Upper lobe of right lung (tissue), 1 donor: ENCODE data around the gene COPG1. TPM values are rescaled to one million over a fixed set of nuclear protein-coding genes. Genes with fewer than 3 reads are reported as not detected.
A peak's percentile ranks its signal among the peaks of the same experiment; 100 is the strongest.
"Not testable (repeated sequence)": the region's sequence is repeated elsewhere in the genome, so short reads cannot be mapped to it uniquely, and the experiment has no call there.

ENCODE experiments used
- ATAC-seq: fragments of 200-7000 bp; cut with Tn5 transposase; one replicate; pipeline ENCODE4 v1.9.1; 2020; ENCODE audit warnings: mild to moderate bottlenecking, moderate library complexity
- DNase-seq: peaks from one replicate; pipeline ENCODE4 v3.0.0-alpha.2; 2020
- H3K27ac ChIP-seq: fragments of 200-600 bp; one replicate; pipeline ENCODE4 v1.8.0; 2022
- H3K27me3 ChIP-seq: fragments of 200-600 bp; one replicate; pipeline ENCODE4 v1.8.0; 2022; ENCODE audit warnings: mild to moderate bottlenecking
- H3K36me3 ChIP-seq: fragments of 200-600 bp; one replicate; pipeline ENCODE4 v1.8.0; 2022
- H3K4me1 ChIP-seq: fragments of 200-600 bp; one replicate; pipeline ENCODE4 v1.8.0; 2022
- H3K4me3 ChIP-seq: fragments of 200-600 bp; one replicate; pipeline ENCODE4 v1.8.0; 2022; ENCODE audit warnings: mild to moderate bottlenecking
- H3K9me3 ChIP-seq: fragments of 200-600 bp; one replicate; pipeline ENCODE4 v1.8.0; 2022
- intact Hi-C: fragments of 100-400 bp; cut with DNase I; formaldehyde crosslinking; loops from one replicate; pipeline ENCODE4 v1.11.0; 2022
- total RNA-seq: library from RNA; stranded (reverse); fragmentation: NEBNext Ultra II Directional; extraction: Animal tissue kit (Norgen Biotek cat#: 25700); gene quantifications from one replicate; pipeline ENCODE4 v1.2.1, GENCODE V29; 2021
- TF ChIP-seq, protein P1 (sequence below): fragments of 200-600 bp; IDR thresholded peaks from one replicate; pipeline ENCODE4 v1.8.0; 2022; ENCODE audit warnings: antibody characterized with exemption
- donor health status: DM: no; HTN: yes; CAD: no; lungs with severe emphysema.

Gene COPG1
- total RNA-seq, 1 donor from 2014 or later: 149 TPM

GRCh38 chr3:129245641-129246306 lies 3.6 kb upstream of the COPG1 start:
- DNase-seq: peak; percentile 86
- intact Hi-C loops, H3K9me3 ChIP-seq, H3K36me3 ChIP-seq, H3K27me3 ChIP-seq: not testable (repeated sequence)
- H3K27ac ChIP-seq: peak overlapping the region; percentile 75
- H3K4me1 ChIP-seq: peaks cover 28% of the 10 kb centered on the region
- H3K4me3 ChIP-seq: peak overlapping the region; percentile 18
- ATAC-seq: peak; percentile 94
- TF ChIP-seq, protein P1, sequence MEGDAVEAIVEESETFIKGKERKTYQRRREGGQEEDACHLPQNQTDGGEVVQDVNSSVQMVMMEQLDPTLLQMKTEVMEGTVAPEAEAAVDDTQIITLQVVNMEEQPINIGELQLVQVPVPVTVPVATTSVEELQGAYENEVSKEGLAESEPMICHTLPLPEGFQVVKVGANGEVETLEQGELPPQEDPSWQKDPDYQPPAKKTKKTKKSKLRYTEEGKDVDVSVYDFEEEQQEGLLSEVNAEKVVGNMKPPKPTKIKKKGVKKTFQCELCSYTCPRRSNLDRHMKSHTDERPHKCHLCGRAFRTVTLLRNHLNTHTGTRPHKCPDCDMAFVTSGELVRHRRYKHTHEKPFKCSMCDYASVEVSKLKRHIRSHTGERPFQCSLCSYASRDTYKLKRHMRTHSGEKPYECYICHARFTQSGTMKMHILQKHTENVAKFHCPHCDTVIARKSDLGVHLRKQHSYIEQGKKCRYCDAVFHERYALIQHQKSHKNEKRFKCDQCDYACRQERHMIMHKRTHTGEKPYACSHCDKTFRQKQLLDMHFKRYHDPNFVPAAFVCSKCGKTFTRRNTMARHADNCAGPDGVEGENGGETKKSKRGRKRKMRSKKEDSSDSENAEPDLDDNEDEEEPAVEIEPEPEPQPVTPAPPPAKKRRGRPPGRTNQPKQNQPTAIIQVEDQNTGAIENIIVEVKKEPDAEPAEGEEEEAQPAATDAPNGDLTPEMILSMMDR: peak; percentile 95

DNA sequence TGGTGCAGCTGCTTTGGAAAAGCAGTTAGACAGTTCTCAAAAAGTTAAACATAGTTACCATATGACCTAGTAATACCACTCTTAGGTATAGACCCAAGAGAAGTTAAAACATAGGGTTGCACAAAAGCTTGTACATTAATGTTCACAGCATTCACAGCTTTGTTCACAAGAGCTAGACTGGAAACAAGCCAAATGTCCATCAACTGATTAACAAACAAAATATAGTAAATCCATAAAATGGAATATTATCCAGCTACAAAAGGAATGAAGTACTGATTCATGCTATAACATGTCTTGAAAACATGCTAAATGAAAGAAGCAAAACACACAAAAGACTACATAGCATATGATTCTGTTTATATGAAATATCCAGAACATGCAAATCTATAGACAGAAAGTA lies 2.8 kb upstream of the COPG1 start:
- DNase-seq (no peak), ATAC-seq (no peak)
- Histone ChIP-seq H3K4me1 (peaks cover 35% of the 10 kb centered on the region), H3K36me3 (peaks cover 2% of the 10 kb centered on the region), H3K4me3 (no peak overlapping the region), H3K27ac (no peak overlapping the region), H3K9me3 (no peaks in the 10 kb centered on the region), H3K27me3 (no peaks in the 10 kb centered on the region)
- TF ChIP-seq, protein P1: no peak
- intact Hi-C loops: no loop called here

DNA sequence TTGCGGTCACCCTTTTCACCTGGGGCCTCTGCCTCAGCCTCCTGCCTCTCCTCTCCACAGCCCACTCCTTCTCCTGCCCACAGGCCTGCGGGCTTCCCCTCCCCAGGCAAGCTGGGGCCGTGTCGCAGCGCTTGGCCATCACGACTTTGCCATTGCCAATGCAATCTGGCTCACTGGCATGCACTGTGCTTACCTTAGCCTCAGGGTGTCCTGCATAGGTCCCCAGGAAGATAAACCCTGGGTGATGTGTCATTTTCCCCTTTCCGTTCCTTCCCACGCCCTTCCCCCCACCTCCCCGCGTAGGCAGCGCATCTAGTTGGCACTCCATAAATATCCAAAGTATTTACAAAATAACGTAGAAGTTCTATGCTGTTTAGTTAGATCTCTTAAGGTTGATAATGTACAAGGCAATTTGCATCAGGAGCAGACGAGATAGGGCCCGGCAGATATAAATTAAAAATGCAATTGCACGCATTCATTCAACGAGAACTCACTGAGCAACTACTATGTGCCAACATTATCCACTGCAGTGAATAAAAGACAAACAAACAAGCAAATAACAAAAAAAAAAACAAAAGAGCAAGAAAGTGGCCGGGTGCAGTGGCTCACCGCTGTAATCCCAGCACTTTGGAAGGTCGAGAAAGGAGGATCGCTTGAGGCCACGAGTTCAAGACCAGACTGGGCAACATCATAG lies 973 bp upstream of the COPG1 start:
- intact Hi-C loops: no loop called here
- peak overlapping the region; percentile 98 for H3K27ac ChIP-seq
- DNase-seq (no peak), ATAC-seq (no peak)
- H3K4me1 ChIP-seq: peaks cover 36% of the 10 kb centered on the region
- TF ChIP-seq, protein P1: no peak
- no peaks in the 10 kb centered on the region for H3K27me3 ChIP-seq
- peaks cover 20% of the 10 kb centered on the region for H3K36me3 ChIP-seq
- H3K9me3 ChIP-seq: no peaks in the 10 kb centered on the region
- H3K4me3 ChIP-seq: peak overlapping the region; percentile 98

DNA sequence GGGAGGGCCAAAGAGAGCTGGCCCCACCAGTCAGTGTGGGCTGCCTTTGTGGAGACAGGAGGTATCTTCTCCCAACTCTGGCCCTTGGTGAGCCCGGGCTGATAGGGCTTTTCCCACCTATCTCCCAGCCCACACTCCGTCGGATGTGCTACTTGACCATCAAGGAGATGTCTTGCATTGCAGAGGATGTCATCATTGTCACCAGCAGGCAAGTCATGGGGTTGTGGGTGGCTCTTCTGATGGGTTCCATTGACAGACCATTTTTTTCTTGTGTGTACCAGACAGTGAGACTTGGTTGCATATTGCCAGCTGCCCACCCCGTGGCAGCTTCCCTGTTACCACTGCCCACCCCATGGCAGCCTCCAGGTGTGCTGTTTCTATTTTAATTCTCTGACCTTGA lies 3.3 kb downstream of the COPG1 start:
- no peaks in the 10 kb centered on the region for H3K27me3 ChIP-seq
- ATAC-seq: no peak
- peaks cover 63% of the 10 kb centered on the region for H3K36me3 ChIP-seq
- TF ChIP-seq, protein P1: no peak
- intact Hi-C loops: no loop called here
- H3K4me1 ChIP-seq: peaks cover 24% of the 10 kb centered on the region
- no peaks in the 10 kb centered on the region for H3K9me3 ChIP-seq
- H3K4me3 ChIP-seq: no peak overlapping the region
- H3K27ac ChIP-seq: no peak overlapping the region
- no peak for DNase-seq

GRCh38 chr3:129254536-129255230 lies 5.3 kb downstream of the COPG1 start:
- no peaks in the 10 kb centered on the region for H3K27me3 ChIP-seq
- H3K9me3 ChIP-seq: no peaks in the 10 kb centered on the region
- DNase-seq (no peak), ATAC-seq (no peak)
- TF ChIP-seq, protein P1: no peak
- intact Hi-C loops: no loop called here
- H3K27ac ChIP-seq: no peak overlapping the region
- H3K4me3 ChIP-seq: no peak overlapping the region
- peaks cover 14% of the 10 kb centered on the region for H3K4me1 ChIP-seq
- peaks cover 82% of the 10 kb centered on the region for H3K36me3 ChIP-seq
